ENCODE results near the gene BAZ2B.

DNA sequence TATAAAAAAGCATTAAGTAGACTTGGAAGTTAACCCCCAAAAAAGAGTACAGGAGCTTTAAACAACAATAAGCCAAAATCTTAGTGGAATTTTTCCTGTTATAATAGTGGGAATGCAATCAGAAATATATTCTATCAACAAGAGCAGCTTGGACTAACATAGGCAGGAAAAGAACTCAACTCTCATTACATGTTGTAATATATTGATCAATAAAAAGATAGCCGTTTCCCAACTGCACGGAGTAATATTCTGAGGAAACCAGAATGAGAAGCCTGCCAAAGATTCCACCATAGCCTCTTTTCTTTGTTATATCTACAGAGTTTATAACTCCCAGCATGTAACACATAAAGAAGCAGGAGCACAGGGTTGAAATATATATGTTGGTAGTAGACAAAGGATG lies 37.6 kb upstream of the BAZ2B start:
- TF ChIP-seq, protein P1, sequence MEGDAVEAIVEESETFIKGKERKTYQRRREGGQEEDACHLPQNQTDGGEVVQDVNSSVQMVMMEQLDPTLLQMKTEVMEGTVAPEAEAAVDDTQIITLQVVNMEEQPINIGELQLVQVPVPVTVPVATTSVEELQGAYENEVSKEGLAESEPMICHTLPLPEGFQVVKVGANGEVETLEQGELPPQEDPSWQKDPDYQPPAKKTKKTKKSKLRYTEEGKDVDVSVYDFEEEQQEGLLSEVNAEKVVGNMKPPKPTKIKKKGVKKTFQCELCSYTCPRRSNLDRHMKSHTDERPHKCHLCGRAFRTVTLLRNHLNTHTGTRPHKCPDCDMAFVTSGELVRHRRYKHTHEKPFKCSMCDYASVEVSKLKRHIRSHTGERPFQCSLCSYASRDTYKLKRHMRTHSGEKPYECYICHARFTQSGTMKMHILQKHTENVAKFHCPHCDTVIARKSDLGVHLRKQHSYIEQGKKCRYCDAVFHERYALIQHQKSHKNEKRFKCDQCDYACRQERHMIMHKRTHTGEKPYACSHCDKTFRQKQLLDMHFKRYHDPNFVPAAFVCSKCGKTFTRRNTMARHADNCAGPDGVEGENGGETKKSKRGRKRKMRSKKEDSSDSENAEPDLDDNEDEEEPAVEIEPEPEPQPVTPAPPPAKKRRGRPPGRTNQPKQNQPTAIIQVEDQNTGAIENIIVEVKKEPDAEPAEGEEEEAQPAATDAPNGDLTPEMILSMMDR (IDR thresholded peaks at IDR 0.05): no peak
- no peak for TF ChIP-seq POLR2A (IDR thresholded peaks at IDR 0.05)

Measured in thyroid gland (tissue), 4 donors.